Karpas-422 (cell line): ENCODE data around the gene MACROD2. TPM values are rescaled to one million over a fixed set of nuclear protein-coding genes. Genes with fewer than 3 reads are reported as not detected.

ENCODE experiments used
- DNase-seq: peaks from one replicate; pipeline ENCODE4 v3.0.0-alpha.2; 2015
- H2AFZ ChIP-seq: fragments of 200-600 bp; sonication (generic); 2 replicates; pipeline ENCODE4 v1.6.1; 2014; ENCODE audit warnings: antibody characterized with exemption, low read length, mixed read lengths
- H3K27ac ChIP-seq: fragments of 200-600 bp; sonication (generic); 2 replicates; pipeline ENCODE4 v1.5.1; 2014; ENCODE audit warnings: mild to moderate bottlenecking, low read length, moderate library complexity
- H3K27me3 ChIP-seq: fragments of 200-600 bp; sonication (generic); 2 replicates; pipeline ENCODE4 v1.6.1; 2014; ENCODE audit warnings: low read length, mixed read lengths
- H3K36me3 ChIP-seq: fragments of 200-600 bp; sonication (generic); 2 replicates; pipeline ENCODE4 v1.6.1; 2014; ENCODE audit warnings: low read length, mixed read lengths; ENCODE audit not compliant: insufficient read depth
- H3K4me1 ChIP-seq: fragments of 200-600 bp; sonication (generic); 2 replicates; pipeline ENCODE4 v1.6.1; 2014; ENCODE audit warnings: mild to moderate bottlenecking, low read length, mixed read lengths
- H3K4me2 ChIP-seq: fragments of 200-600 bp; sonication (generic); 2 replicates; pipeline ENCODE4 v1.6.1; 2014; ENCODE audit warnings: low read length, low read depth, mild to moderate bottlenecking; ENCODE audit not compliant: poor library complexity, severe bottlenecking
- H3K4me3 ChIP-seq: fragments of 200-600 bp; sonication (generic); 2 replicates; pipeline ENCODE4 v1.5.1; 2014; ENCODE audit warnings: mild to moderate bottlenecking, antibody characterized with exemption, low read length, mixed read lengths
- H3K79me2 ChIP-seq: fragments of 200-600 bp; sonication (generic); 2 replicates; pipeline ENCODE4 v1.6.1; 2014; ENCODE audit warnings: mild to moderate bottlenecking, low read length, mixed read lengths
- H3K9ac ChIP-seq: fragments of 200-600 bp; sonication (generic); 2 replicates; pipeline ENCODE4 v1.6.0; 2014; ENCODE audit warnings: low read length
- H3K9me2 ChIP-seq: fragments of 200-600 bp; sonication (generic), shearing (Covaris generic); replicated peaks from 2 replicates; pipeline ENCODE4 v1.6.0; 2014; ENCODE audit warnings: mild to moderate bottlenecking, low read length, moderate library complexity; ENCODE audit not compliant: insufficient read depth
- H3K9me3 ChIP-seq: fragments of 300-700, 200-600 bp; sonication (generic); 2 replicates; pipeline ENCODE4 v1.6.1; 2014; ENCODE audit warnings: low read length, mixed read lengths
- H4K20me1 ChIP-seq: fragments of 200-600 bp; sonication (generic); 2 replicates; pipeline ENCODE4 v1.6.1; 2014; ENCODE audit warnings: mild to moderate bottlenecking, antibody characterized with exemption, low read length, low read depth; ENCODE audit not compliant: insufficient read depth
- total RNA-seq: library from RNA; depleted of rRNA; stranded (reverse); fragments of >200 nt; shearing (Covaris generic); gene quantifications from 2 replicates; pipeline ENCODE4 v1.2.3, GENCODE V29; 2014; ENCODE audit warnings: low replicate concordance

MACROD2 gene
- total RNA-seq, 1 experiment from 2014 or later, result 0.15 TPM

DNA sequence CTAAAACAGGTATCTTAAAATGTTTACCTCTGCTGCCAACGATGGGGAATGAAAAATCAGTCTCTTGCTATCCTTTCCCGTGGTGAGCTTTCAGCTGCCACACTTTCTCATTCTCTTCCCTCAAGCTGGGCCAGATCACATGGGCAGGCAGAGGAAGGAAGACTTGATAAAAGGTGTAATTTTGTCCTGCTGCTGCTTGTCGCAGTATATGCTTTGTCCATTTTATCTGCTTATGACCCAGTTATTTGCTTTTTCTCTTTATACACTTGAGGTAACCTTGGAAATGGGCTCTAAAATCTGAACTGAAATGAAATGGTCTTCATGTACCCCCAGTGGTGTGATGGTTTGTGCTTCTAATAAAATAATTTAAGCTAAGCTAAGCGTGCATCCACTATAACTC is 1038.0 kb downstream of the MACROD2 start:
- Histone ChIP-seq H3K36me3 (no peaks in the 10 kb centered on the region), H3K9ac (no peak overlapping the region), H2AFZ (no peak overlapping the region), H3K4me2 (no peak overlapping the region), H3K79me2 (no peaks in the 10 kb centered on the region), H3K9me2 (no peaks in the 10 kb centered on the region), H3K4me3 (no peak overlapping the region), H3K9me3 (no peaks in the 10 kb centered on the region; the same call in 1 of the 2 replicates), H3K4me1 (no peaks in the 10 kb centered on the region), H4K20me1 (no peaks in the 10 kb centered on the region), H3K27ac (no peak overlapping the region), H3K27me3 (no peaks in the 10 kb centered on the region)
- DNase-seq, result no peak

GRCh38 chr20:15033891-15034290 is 1038.6 kb downstream of the MACROD2 start:
- Histone ChIP-seq H3K9ac (no peak overlapping the region), H3K9me2 (no peaks in the 10 kb centered on the region), H2AFZ (no peak overlapping the region), H3K4me3 (no peak overlapping the region), H3K27me3 (no peaks in the 10 kb centered on the region), H3K36me3 (no peaks in the 10 kb centered on the region), H4K20me1 (no peaks in the 10 kb centered on the region), H3K79me2 (no peaks in the 10 kb centered on the region), H3K4me2 (no peak overlapping the region), H3K4me1 (no peaks in the 10 kb centered on the region), H3K9me3 (no peaks in the 10 kb centered on the region; the same call in 1 of the 2 replicates), H3K27ac (no peak overlapping the region)
- no peak for DNase-seq

- Histone ChIP-seq H3K4me2 (no peak overlapping the region), H4K20me1 (no peaks in the 10 kb centered on the region), H3K79me2 (no peaks in the 10 kb centered on the region), H2AFZ (no peak overlapping the region), H3K9me3 (no peaks in the 10 kb centered on the region; the same call in 1 of the 2 replicates), H3K9ac (no peak overlapping the region), H3K27ac (no peak overlapping the region), H3K36me3 (no peaks in the 10 kb centered on the region), H3K4me1 (no peaks in the 10 kb centered on the region), H3K9me2 (no peaks in the 10 kb centered on the region), H3K4me3 (no peak overlapping the region), H3K27me3 (no peaks in the 10 kb centered on the region)
- DNase-seq, result no peak
Measured at GRCh38 chr20:15036948-15037347, 1041.6 kb downstream of the MACROD2 start.

DNA sequence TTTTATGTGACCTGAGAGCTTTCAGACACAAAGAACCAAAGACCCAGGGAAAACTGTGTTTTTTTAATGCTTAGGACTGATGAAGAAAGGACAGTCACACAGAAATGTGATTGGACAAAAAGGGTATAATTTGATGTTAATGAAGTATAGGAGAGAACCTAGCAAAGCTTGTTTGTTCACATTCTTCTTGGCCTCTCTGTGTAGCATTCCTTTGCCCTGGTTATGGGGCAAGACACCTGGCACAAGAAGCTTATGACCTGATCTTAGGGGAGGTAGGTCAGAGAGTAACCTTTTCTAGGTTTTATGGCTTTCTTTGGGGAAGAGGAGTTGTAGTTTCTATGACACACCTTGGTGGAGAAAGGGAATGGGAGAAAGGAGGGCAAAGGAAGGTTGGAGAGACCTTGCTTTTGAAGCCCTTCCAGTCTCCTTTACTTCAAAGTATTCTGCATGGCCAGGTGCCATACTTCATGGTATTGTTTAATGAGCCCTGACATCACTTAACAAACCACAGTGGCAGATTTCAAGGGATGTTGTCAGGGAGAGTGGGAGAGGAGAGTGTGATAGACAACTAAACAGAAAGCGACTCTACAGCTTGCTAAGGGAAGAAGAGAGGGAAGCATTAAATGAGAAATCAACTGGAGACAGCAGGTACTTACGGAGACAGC is 1043.9 kb downstream of the MACROD2 start:
- Histone ChIP-seq H3K4me2 (no peak overlapping the region), H3K4me3 (no peak overlapping the region), H3K4me1 (no peaks in the 10 kb centered on the region), H3K27ac (no peak overlapping the region), H3K79me2 (no peaks in the 10 kb centered on the region), H3K36me3 (no peaks in the 10 kb centered on the region), H3K9me3 (no peaks in the 10 kb centered on the region; the same call in 1 of the 2 replicates), H2AFZ (no peak overlapping the region), H3K9ac (no peak overlapping the region), H4K20me1 (no peaks in the 10 kb centered on the region), H3K9me2 (no peaks in the 10 kb centered on the region), H3K27me3 (no peaks in the 10 kb centered on the region)
- no peak for DNase-seq

- no peaks in the 10 kb centered on the region for H3K36me3 ChIP-seq
- no peak overlapping the region for H2AFZ ChIP-seq
- H3K27me3 ChIP-seq, result no peaks in the 10 kb centered on the region
- H3K4me2 ChIP-seq, result no peak overlapping the region
- H3K9me3 ChIP-seq, result no peaks in the 10 kb centered on the region; the same call in 1 of the 2 replicates
- no peaks in the 10 kb centered on the region for H3K9me2 ChIP-seq
- no peaks in the 10 kb centered on the region for H3K79me2 ChIP-seq
- H3K27ac ChIP-seq, result no peak overlapping the region
- DNase-seq, result no peak
- no peak overlapping the region for H3K4me3 ChIP-seq
- H3K4me1 ChIP-seq, result no peaks in the 10 kb centered on the region
- H4K20me1 ChIP-seq, result no peaks in the 10 kb centered on the region
- no peak overlapping the region for H3K9ac ChIP-seq
Measured at GRCh38 chr20:15042723-15043122, 1047.4 kb downstream of the MACROD2 start.

GRCh38 chr20:15045246-15045645 is 1049.9 kb downstream of the MACROD2 start:
- Histone ChIP-seq H3K9me2 (no peaks in the 10 kb centered on the region), H3K4me2 (no peak overlapping the region), H3K9me3 (no peaks in the 10 kb centered on the region; the same call in 1 of the 2 replicates), H3K27me3 (no peaks in the 10 kb centered on the region), H3K4me3 (no peak overlapping the region), H3K4me1 (no peaks in the 10 kb centered on the region), H3K9ac (no peak overlapping the region), H2AFZ (no peak overlapping the region), H3K79me2 (no peaks in the 10 kb centered on the region), H4K20me1 (no peaks in the 10 kb centered on the region), H3K36me3 (no peaks in the 10 kb centered on the region), H3K27ac (no peak overlapping the region)
- no peak for DNase-seq

DNA sequence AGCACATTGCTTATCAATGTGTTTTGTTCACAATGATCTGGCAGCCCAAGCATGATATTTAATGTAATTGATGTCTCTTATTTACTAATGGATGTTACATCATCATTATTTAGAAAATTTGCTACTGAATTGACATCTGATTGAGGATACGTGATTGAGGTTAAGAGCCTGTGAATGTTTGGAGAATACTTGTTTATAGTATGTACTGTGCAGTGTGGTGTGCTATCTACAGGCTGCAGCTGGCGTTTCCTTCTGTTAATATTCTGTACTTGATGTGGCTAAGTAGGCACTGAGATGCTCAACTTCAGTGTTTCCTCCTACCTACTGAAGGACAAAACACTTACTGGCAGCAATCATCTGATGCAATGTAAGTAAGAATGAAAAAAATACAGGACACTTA is 1051.7 kb downstream of the MACROD2 start:
- Histone ChIP-seq H4K20me1 (no peaks in the 10 kb centered on the region), H3K9me2 (no peaks in the 10 kb centered on the region), H3K4me3 (no peak overlapping the region), H3K79me2 (no peaks in the 10 kb centered on the region), H3K9me3 (no peaks in the 10 kb centered on the region), H3K4me2 (no peak overlapping the region), H3K4me1 (no peaks in the 10 kb centered on the region), H3K27me3 (no peaks in the 10 kb centered on the region), H2AFZ (no peak overlapping the region), H3K36me3 (no peaks in the 10 kb centered on the region), H3K27ac (no peak overlapping the region), H3K9ac (no peak overlapping the region)
- DNase-seq, result no peak

DNA sequence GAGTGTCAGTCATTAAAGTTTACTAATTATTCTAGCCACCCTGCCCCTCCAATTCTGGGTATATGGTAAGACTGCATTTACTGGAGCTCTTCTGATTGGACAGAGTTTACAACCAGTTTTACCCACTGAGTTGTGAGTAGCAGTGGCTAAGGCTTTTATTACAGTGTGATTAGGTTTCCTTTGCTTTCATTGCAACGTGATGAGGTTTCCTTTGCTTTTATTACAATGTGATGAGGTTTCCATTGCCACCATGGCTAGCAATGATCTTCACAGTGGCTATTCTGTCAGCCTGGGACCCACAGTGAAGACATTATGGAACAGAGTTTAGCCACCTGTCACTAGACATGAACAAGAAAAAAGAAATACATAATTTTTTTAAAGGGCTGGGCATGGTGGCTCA is 1052.3 kb downstream of the MACROD2 start:
- Histone ChIP-seq H3K79me2 (no peaks in the 10 kb centered on the region), H3K27me3 (no peaks in the 10 kb centered on the region), H4K20me1 (no peaks in the 10 kb centered on the region), H3K4me2 (no peak overlapping the region), H3K4me1 (no peaks in the 10 kb centered on the region), H3K36me3 (no peaks in the 10 kb centered on the region), H3K4me3 (no peak overlapping the region), H2AFZ (no peak overlapping the region), H3K9ac (no peak overlapping the region), H3K9me2 (no peaks in the 10 kb centered on the region), H3K27ac (no peak overlapping the region), H3K9me3 (no peaks in the 10 kb centered on the region)
- no peak for DNase-seq
